Measurements from ENCODE around the gene TFEB. TPM values are rescaled to one million over a fixed set of nuclear protein-coding genes. Genes with fewer than 3 reads are reported as not detected.

The TFEB gene
- total and polyA plus RNA-seq, 2 donors (not counting 1 experiment from before 2014, with no cell fraction given), result 1.9 to 7.6 TPM

DNA sequence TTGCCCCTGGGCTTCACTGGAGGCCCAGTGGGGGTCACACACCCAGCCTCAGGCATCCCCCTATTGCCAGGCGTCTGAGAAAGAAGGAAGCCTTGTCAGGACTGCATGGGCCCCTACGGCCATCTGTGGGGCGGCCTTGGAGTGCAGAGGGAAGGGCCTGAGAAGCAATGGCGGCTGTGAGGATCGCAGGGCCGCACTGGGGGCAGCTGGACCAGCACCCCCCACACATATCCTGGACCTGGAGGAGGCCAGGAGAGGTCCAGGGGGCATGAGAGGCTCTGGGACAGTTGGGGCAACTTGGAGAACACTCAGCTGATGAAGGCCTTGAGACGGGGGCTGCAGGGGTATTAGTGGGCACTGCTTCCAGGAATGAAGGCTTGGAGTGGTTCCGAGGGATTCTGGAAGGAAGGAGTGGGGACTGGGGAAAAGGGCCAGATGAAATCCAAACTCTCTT is 80.7 kb downstream of the TFEB start:
- Histone ChIP-seq H3K27ac (ENCODE audit: insufficient read depth, low read length) (no peak overlapping the region), H3K4me3 (replicated peaks in 1 of 4; ENCODE audit: control extremely low read depth in 1 of 4, insufficient read depth in 1 of 4, low read depth in 3 of 4, low read length in 4 of 4) (no peak overlapping the region), H3K9me3 (ENCODE audit: control insufficient read depth, insufficient read depth, low read depth, low read length) (no peaks in the 10 kb centered on the region), H3K4me1 (ENCODE audit: control insufficient read depth, extremely low read depth, insufficient read depth, low read length) (no peaks in the 10 kb centered on the region), H3K36me3 (ENCODE audit: control insufficient read depth, insufficient read depth, low read length) (no peaks in the 10 kb centered on the region), H3K9ac (ENCODE audit: insufficient read depth, low read length) (no peak overlapping the region), H4K20me1 (ENCODE audit: control insufficient read depth, extremely low read depth, insufficient read depth, low read length) (no peaks in the 10 kb centered on the region), H3K79me2 (ENCODE audit: control insufficient read depth, insufficient read depth, low read length) (no peaks in the 10 kb centered on the region), H3K4me2 (ENCODE audit: extremely low read depth, insufficient read depth, low read length) (no peak overlapping the region), H3K27me3 (ENCODE audit: control insufficient read depth, insufficient read depth, low read length) (no peaks in the 10 kb centered on the region), H2AFZ (ENCODE audit: low read length) (no peak overlapping the region)
- DNase-seq (ENCODE audit: low read depth in 2 of 2), result no peak
- TF ChIP-seq, protein P1, sequence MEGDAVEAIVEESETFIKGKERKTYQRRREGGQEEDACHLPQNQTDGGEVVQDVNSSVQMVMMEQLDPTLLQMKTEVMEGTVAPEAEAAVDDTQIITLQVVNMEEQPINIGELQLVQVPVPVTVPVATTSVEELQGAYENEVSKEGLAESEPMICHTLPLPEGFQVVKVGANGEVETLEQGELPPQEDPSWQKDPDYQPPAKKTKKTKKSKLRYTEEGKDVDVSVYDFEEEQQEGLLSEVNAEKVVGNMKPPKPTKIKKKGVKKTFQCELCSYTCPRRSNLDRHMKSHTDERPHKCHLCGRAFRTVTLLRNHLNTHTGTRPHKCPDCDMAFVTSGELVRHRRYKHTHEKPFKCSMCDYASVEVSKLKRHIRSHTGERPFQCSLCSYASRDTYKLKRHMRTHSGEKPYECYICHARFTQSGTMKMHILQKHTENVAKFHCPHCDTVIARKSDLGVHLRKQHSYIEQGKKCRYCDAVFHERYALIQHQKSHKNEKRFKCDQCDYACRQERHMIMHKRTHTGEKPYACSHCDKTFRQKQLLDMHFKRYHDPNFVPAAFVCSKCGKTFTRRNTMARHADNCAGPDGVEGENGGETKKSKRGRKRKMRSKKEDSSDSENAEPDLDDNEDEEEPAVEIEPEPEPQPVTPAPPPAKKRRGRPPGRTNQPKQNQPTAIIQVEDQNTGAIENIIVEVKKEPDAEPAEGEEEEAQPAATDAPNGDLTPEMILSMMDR (conservative IDR thresholded peaks at IDR 0.05 in 1 of 2, IDR thresholded peaks at IDR 0.05 in 1 of 2; ENCODE audit: low read depth in 1 of 2, low read length in 2 of 2), result no peak
- no peak for TF ChIP-seq EZH2 (IDR thresholded peaks at IDR 0.05; ENCODE audit: low read length, missing control alignments)

DNA sequence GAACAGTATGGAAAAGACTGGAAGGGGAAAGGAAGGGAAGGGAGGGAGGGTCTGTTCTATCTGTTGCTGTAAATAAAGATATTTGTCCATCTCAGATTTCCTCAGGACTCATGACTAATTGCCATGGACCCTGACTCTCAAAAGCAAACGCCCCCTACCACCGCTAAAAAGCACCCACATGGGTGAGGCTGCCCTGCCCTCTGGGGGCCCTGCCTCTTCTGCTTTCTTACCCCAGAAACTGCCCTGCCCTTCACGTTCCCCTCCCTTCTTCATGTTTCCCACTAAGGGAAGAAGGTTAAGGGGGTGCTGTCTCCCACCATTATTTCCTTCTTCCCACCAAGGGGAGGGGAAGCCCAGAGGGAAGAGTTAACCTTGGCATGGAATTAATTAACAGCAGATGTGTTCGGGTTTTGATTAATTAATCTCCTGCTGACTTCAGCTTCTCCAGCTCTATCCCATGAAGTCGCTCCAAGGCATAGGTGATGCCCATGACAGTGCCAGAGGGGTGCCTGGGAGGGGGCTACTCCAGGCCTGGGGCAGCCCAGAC is 81.2 kb downstream of the TFEB start:
- Histone ChIP-seq H3K4me2 (ENCODE audit: extremely low read depth, insufficient read depth, low read length) (no peak overlapping the region), H4K20me1 (ENCODE audit: control insufficient read depth, extremely low read depth, insufficient read depth, low read length) (no peaks in the 10 kb centered on the region), H3K27ac (ENCODE audit: insufficient read depth, low read length) (no peak overlapping the region), H3K4me3 (replicated peaks in 1 of 4; ENCODE audit: control extremely low read depth in 1 of 4, insufficient read depth in 1 of 4, low read depth in 3 of 4, low read length in 4 of 4) (no peak overlapping the region), H3K79me2 (ENCODE audit: control insufficient read depth, insufficient read depth, low read length) (no peaks in the 10 kb centered on the region), H3K36me3 (ENCODE audit: control insufficient read depth, insufficient read depth, low read length) (no peaks in the 10 kb centered on the region), H2AFZ (ENCODE audit: low read length) (no peak overlapping the region), H3K9me3 (ENCODE audit: control insufficient read depth, insufficient read depth, low read depth, low read length) (no peaks in the 10 kb centered on the region), H3K4me1 (ENCODE audit: control insufficient read depth, extremely low read depth, insufficient read depth, low read length) (no peaks in the 10 kb centered on the region), H3K27me3 (ENCODE audit: control insufficient read depth, insufficient read depth, low read length) (no peaks in the 10 kb centered on the region), H3K9ac (ENCODE audit: insufficient read depth, low read length) (no peak overlapping the region)
- DNase-seq (ENCODE audit: low read depth in 2 of 2), result no peak
- TF ChIP-seq, protein P1 (conservative IDR thresholded peaks at IDR 0.05 in 1 of 2, IDR thresholded peaks at IDR 0.05 in 1 of 2; ENCODE audit: low read depth in 1 of 2, low read length in 2 of 2), result no peak
- TF ChIP-seq EZH2 (IDR thresholded peaks at IDR 0.05; ENCODE audit: low read length, missing control alignments), result no peak

DNA sequence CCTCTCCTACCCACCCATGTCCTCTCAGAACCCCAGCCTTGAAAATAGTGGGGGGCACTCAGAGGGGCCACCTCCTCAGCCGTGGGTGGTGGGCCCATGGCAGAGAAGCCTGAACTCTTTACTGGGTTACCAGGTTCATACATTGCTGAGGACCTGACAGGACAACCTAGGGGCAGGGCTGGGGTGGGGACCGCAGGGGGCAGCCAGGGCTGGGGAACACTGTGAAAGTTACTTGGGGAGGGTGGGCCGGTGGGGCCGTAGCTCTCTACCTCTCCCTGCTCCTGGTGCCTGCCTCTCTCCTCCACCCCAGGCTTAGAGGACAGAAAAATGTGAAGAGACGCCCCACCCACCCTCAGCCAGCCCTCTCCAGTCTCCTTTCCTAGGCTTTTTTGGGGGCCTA is 81.7 kb downstream of the TFEB start:
- no peak for DNase-seq (ENCODE audit: low read depth in 2 of 2)
- no peaks in the 10 kb centered on the region for H3K27me3 ChIP-seq (ENCODE audit: control insufficient read depth, insufficient read depth, low read length)
- H3K9me3 ChIP-seq (ENCODE audit: control insufficient read depth, insufficient read depth, low read depth, low read length), result no peaks in the 10 kb centered on the region
- no peaks in the 10 kb centered on the region for H3K36me3 ChIP-seq (ENCODE audit: control insufficient read depth, insufficient read depth, low read length)
- no peak overlapping the region for H3K4me3 ChIP-seq (replicated peaks in 1 of 4; ENCODE audit: control extremely low read depth in 1 of 4, insufficient read depth in 1 of 4, low read depth in 3 of 4, low read length in 4 of 4)
- H3K79me2 ChIP-seq (ENCODE audit: control insufficient read depth, insufficient read depth, low read length), result no peaks in the 10 kb centered on the region
- H4K20me1 ChIP-seq (ENCODE audit: control insufficient read depth, extremely low read depth, insufficient read depth, low read length), result no peaks in the 10 kb centered on the region
- H3K4me2 ChIP-seq (ENCODE audit: extremely low read depth, insufficient read depth, low read length), result no peak overlapping the region
- TF ChIP-seq, protein P1 (conservative IDR thresholded peaks at IDR 0.05 in 1 of 2, IDR thresholded peaks at IDR 0.05 in 1 of 2; ENCODE audit: low read depth in 1 of 2, low read length in 2 of 2), result no peak
- no peak overlapping the region for H3K27ac ChIP-seq (ENCODE audit: insufficient read depth, low read length)
- no peaks in the 10 kb centered on the region for H3K4me1 ChIP-seq (ENCODE audit: control insufficient read depth, extremely low read depth, insufficient read depth, low read length)
- H3K9ac ChIP-seq (ENCODE audit: insufficient read depth, low read length), result no peak overlapping the region
- no peak overlapping the region for H2AFZ ChIP-seq (ENCODE audit: low read length)
